Middle frontal gyrus (tissue), 1 donor: ENCODE measurements around the gene SLC8A1.

Experiments used
- DNase-seq: peaks from one replicate; pipeline ENCODE4 v3.0.0-alpha.2; 2015; ENCODE audit warnings: low spot score; ENCODE audit errors: extremely low spot score

The SLC8A1 gene

DNA sequence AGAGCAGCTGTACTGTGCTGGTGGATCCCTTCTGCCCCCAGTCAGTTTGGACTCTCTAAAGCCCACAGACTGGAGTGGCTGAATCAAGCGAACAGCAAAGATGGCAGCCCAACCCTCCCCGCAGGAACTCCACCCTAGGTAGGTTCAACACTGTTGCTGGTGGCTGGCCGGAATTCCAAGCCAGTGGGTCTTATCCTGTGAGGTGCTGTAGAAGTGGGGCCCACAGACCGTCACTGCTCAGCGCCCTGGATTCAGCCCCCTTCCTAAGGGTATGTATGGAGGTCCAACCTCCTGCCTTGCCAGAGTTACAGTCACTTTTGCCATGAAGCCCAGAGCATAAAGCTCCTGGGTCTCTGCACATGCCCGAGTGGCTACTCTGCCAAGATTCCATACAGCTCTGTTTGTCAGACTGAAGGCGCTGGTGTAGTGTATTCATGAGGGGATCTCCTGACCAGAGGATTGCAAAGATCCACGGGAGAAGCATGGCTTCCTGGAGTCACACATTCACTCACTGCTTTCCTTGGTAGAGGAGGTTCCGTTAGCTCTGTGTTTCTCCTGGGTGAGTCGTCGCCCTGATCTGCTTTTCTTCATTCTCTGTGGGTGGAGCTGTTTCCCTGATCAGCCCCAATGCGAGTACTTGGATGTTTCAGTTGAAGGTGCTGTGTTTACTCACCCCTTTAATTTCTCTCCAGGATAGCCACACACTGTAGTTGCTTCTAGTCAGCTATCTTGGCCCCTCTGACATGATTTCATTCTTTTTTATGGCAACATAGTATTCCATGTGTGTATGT, 379.3 kb downstream of the SLC8A1 start:
- DNase-seq = no peak

DNA sequence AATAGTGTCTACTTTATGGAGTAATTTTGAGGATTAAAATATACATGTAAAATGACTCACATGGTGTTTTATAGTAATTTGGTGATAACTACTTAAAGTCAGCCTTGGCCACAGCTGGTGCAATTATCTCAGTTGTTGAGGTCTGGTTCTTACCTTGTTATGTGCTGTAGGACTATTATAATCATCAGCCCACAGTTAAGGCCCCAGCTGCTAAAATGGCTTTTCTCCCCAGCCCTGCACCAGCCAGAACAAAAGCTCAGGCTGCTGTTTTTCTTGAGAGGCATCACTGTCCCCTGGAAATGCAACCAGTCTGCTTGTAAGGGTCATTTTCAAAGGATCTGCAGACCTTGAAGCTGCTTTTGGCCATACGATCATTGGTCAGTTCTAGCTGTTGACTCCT, 389.5 kb downstream of the SLC8A1 start:
- no peak for DNase-seq

DNA sequence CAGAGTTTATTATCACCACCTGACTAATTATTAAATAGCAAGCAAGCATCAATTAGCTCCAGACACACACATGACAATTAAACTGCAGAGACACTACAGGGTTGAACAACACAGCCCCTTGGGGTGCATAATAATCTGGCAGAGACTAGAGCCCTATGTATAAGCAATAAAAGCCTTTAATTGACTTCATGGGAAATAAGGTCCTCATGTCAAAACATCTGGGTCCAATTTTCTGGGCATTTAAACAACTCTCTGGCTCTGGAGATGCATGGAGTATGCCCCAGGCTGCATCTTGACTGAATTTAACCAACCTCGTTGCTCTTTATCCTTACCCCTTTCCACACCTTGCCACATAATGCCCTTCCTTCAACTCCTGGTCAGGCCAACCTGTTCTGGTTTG, 402.1 kb downstream of the SLC8A1 start:
- no peak for DNase-seq

DNA sequence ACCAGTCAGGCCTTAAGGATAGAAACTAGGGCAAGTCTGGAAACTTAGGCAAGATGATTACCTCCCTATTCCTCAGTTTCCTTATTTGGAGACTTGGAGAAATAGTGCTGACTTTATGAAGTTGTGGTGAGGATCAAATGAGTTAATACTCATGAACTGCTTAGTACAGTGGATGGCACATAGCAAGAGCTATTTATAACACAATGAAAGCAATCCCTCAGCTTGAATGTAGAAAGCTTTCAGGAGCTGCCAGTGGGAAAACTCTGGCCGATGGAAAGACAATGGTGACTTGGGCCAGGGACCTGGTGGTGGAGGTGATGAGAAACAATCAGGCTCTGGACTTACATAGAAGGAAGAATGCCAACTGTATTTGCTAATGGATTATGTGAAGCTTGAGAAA, 403.4 kb downstream of the SLC8A1 start:
- DNase-seq = no peak

DNA sequence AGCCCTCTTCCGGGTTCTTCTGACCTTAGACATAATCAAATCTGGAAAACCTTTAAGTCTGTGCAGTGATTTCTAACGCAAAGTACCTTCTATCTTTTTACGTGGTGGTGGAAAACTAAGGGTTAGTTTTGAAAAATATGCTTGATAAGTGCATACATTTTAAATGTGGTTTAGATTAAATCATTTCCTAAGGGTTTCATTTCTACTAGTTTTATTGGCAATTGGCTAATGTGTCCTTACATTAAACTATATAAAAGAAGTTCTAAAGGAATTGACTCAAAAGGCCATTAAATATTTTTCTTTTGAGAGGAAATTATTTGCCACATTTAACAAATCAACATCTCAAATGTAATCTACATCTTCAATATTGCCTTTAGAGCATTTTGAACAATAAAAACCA, 404.5 kb downstream of the SLC8A1 start:
- DNase-seq = no peak
